Measurements from ENCODE around the gene SPON1.
"Not testable (repeated sequence)": the region's sequence is repeated elsewhere in the genome, so short reads cannot be mapped to it uniquely, and the experiment has no call there.

The SPON1 gene

GRCh38 chr11:14252501-14252900 lies 290.0 kb downstream of the SPON1 start:
- DNase-seq: not testable (repeated sequence)

GRCh38 chr11:14253421-14253820 lies 290.9 kb downstream of the SPON1 start:
- no peak for DNase-seq

GRCh38 chr11:14253840-14254239 lies 291.3 kb downstream of the SPON1 start:
- no peak for DNase-seq

- no peak for DNase-seq
Measured at GRCh38 chr11:14254533-14255237, 292.2 kb downstream of the SPON1 start.

- DNase-seq: no peak
Measured at GRCh38 chr11:14255238-14255534, 292.7 kb downstream of the SPON1 start.

GRCh38 chr11:14258221-14258935 lies 295.9 kb downstream of the SPON1 start:
- DNase-seq: no peak

- DNase-seq: no peak
Measured at GRCh38 chr11:14259186-14259784, 296.8 kb downstream of the SPON1 start.

- no peak for DNase-seq
Measured at GRCh38 chr11:14259878-14260277, 297.4 kb downstream of the SPON1 start.

- no peak for DNase-seq
Measured at GRCh38 chr11:14261066-14261465, 298.5 kb downstream of the SPON1 start.

GRCh38 chr11:14262271-14262846 lies 299.8 kb downstream of the SPON1 start:
- no peak for DNase-seq

GRCh38 chr11:14264966-14265365 lies 302.4 kb downstream of the SPON1 start:
- DNase-seq: no peak

GRCh38 chr11:14266622-14267021 lies 304.1 kb downstream of the SPON1 start:
- DNase-seq: no peak

- DNase-seq: no peak
Measured at GRCh38 chr11:14267861-14268635, 305.5 kb downstream of the SPON1 start.

- DNase-seq: no peak
Measured at GRCh38 chr11:14269692-14270573, 307.4 kb downstream of the SPON1 start.

- DNase-seq: no peak
Measured at GRCh38 chr11:14270690-14271542, 308.4 kb downstream of the SPON1 start.

GRCh38 chr11:14273895-14274294 lies 311.4 kb downstream of the SPON1 start:
- DNase-seq: no peak

GRCh38 chr11:14275076-14275475 lies 312.6 kb downstream of the SPON1 start:
- DNase-seq: no peak

- DNase-seq: not testable (repeated sequence)
Measured at GRCh38 chr11:14278869-14279268, 316.3 kb downstream of the SPON1 start.

GRCh38 chr11:14288189-14288935 lies 325.8 kb downstream of the SPON1 start:
- no peak for DNase-seq

- DNase-seq: no peak
Measured at GRCh38 chr11:14290422-14290821, 327.9 kb downstream of the SPON1 start.
